GM19438 (cell line): ENCODE measurements around the gene SRI.
"Not testable (repeated sequence)": the region's sequence is repeated elsewhere in the genome, so short reads cannot be mapped to it uniquely, and the experiment has no call there.

Experiments
- ATAC-seq: cut with Tn5 transposase; IDR thresholded peaks from one replicate; pipeline ENCODE4 v1.9.1; 2021; ENCODE audit warnings: low read depth; ENCODE audit not compliant: unreplicated experiment

SRI gene, protein sequence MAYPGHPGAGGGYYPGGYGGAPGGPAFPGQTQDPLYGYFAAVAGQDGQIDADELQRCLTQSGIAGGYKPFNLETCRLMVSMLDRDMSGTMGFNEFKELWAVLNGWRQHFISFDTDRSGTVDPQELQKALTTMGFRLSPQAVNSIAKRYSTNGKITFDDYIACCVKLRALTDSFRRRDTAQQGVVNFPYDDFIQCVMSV

DNA sequence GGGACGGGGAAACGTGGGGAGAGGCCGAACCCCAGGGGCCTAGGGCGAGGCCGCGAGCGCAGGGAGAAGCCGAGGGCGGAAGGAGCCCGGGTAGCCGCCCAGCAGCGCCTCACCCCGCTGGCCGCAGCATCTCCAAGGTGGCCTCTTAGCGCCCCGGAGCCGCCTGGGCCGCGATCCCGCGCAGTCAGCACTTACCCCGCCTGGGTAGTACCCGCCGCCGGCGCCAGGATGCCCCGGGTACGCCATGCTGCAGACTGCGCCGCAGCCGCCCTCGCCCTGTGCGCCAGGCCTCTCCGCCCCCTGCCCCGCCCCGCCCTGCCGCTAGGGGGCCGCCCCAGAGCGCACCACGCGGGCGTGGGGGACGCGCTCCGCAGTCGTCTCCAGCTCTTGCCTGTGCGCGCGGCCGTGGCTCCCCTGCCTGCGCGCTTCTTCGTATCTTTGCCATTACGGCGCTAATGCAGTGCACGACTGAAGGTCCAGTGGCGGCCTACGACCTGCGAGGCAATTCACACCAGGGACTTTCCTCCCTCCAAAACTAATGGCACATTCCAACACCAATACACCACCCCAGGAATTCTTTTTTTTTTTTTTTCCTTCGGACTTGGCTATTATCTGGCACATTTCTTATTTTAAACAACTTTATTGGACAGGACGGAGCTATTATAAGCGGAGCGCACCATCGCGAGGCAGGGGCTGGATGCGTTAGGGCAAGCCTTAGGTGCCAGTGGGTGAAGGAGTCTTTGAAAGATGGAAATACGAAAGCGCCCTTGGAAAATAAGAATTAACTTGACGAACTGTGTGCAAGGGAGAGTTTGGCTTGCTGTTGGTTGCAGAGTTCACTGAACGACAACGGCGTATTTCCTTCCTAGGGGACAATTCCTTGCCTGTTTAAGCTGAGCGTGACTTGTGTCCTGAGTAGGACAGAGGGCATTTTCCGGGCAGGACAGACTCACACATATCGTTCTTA lies at the start of gene SRI:
TSS of gene SRI (minus strand) at position 258 of the 967 bp plus-strand sequence. CDS start at position 246, 12 bp downstream.
- ATAC-seq, result peak; percentile 56

DNA sequence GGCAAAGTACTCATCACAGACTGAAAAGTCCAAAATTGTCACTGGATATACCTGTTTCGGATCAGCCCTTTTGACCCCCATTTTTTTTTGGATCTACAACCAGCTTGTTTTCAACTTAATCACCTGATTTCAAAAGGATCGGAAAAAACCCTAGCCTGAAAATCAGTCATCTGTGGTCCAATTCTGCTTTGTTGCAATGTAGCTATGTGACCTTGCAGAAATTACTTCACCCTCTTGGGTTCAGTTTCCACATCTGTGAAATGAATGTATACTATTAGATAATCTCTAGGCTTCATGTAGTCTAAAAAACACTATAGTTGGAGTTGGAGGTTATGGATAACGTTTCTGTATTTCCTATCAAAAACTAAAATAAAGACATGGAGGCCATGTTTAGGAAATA lies 49.7 kb upstream of the SRI start:
- no peak for ATAC-seq

DNA sequence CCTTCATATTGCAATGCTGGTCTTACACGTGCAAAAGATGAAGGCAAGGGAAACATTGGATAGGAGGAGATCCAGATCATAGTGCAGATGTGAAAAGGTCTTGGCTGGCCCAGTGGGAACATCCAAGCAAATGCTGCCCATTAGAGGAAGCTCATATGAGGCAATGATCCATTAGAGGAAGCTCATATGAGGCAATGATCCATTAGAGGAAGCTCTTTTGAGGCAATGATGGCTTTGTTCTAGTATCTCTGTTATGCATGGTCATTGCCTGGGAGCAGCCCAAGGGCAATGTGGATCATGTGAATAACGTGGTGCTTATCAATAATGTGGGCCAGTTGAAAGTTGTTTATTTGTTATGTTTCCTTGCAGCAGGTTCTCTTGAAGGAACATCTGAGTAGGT lies 49.0 kb upstream of the SRI start:
- no peak for ATAC-seq

DNA sequence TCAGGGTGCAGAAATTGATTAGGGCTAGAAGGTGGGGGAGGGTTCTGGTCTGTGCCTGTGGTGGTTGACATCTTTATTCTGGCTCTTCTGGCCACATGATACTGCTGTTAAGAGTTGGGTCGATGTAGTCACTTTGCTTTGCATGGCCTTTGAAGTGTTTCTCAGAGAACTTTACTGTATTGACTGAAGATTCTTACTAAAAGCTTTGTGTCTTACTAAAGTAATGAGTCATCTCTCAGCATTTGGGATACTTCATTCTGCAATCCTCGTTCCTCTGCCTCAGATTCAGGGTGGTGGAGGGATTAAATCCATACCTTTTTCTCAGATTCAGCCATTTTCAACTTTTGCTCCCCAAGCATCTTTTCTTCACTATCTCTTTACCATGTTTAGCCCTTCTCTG lies 48.2 kb upstream of the SRI start:
- ATAC-seq, result no peak

DNA sequence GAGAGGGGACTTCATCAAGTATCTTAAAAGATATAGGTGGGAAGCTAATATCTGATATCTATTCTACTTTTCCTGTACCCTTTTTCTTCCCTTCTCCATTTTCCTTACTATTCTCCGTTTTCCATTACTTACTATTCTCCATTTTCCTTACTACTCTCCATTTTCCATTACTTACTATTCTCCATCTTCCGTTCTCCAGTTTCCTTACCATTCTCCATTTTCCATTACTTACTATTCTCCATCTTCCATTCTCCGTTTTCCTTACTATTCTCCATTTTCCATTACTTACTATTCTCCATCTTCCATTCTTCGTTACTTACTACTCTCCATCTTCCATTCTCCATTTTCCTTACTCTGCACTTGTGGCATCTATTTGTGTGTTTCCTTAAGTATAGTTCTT lies 47.6 kb upstream of the SRI start:
- no peak for ATAC-seq

DNA sequence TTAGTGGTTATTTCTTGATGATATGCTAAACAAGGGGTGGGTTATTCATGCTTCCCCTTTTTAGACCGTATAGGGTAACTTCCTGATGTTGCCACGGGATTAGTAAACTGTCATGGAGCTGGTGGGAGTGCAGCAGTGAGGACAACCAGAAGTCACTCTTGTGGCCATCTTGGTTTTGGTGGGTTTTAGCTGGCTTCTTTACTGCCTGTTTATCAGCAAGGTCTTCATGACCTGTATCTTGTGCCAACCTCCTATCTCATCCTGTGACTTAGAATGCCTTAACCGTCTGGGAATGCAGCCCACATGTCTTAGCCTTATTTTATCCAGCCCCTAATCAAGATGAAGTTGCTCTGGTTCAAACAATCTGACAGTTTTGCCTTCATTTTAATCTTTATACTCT lies 45.1 kb upstream of the SRI start:
- not testable (repeated sequence) for ATAC-seq

DNA sequence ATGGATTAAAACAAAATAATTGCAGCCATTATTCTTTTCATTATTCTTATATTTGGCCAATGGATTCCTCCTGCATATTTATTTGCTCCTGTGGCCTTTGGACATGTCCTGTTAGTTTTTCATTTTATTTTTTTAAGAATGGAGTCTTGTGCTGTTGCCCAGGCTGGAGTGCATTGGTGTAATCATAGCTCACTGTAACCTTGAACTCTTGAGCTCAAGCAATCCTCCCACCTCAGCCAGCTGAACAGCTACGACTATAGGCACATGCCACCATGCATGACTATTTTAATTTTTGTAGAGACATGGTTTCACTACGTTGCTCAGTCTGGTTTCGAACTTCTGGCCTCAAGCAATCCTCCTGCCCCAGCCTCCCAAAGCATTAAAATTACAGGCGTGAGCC lies 42.7 kb upstream of the SRI start:
- ATAC-seq, result no peak

DNA sequence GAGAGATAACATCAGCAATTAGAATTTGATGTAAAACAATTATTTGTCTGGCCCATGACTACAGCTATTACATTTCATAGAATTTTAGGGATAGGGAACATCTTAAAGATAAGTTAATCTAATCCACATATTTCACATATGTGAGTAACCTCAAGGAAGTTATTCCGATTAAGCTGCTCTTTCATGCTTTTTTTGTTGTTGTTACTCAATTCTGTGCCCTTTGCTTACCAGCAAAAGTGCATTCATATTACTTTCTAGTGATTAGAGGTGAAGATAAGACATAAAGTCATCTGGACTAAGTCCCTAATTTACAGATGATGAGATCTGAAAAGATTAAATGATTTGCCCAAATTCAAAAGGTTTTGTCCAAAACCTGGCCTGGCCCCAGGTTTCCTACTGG lies 40.9 kb upstream of the SRI start:
- no peak for ATAC-seq

DNA sequence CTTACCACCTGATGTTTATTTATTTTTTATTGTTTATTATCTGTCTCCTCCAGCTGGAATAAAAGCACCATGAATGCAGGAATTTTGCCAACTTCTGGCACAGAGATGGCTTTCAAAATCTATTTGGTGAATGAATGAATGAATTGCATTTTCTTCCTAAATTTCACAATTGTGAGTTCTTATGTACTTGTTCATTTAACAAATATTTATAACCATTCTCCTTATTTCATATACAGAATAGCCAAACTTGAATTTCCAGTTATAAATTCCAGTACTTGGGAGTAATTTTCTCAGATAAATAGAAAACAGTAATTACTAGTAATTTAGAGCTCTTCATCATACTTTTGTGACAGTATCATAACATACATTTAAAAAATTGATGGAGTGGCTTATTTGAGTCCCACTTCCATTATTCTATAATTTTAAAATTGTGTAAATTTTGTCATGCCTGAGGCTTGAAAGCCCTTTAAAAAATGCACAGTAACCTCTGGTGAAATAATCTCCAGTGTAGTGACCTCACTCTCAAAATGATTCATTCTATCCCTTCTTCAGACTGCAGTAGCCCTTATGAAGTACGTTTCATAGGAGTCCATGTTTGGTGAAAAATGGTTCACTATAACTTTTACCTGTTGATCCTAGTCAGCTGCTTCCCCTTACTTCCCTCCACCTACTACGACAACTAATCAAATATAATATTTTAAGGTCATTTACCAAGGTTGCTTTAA lies 40.0 kb upstream of the SRI start:
- ATAC-seq, result no peak

DNA sequence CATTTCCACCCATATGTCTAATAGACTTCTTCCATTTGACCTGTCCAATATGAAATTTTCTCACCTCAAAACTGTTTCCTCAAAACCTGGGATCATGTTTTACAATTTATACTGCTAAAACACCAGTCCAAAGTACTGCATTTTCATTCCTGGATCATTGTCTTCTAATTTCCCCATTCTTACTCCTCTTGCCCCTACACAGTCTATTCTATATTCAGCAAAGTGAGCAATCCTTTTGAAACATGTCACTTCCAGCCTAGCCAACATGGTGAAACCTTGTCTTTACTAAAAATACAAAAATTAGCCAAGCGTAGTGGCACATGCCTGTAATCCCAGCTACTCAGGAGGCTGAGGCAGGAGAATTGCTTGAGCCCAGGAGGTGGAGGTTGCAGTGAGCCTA lies 38.5 kb upstream of the SRI start:
- not testable (repeated sequence) for ATAC-seq

DNA sequence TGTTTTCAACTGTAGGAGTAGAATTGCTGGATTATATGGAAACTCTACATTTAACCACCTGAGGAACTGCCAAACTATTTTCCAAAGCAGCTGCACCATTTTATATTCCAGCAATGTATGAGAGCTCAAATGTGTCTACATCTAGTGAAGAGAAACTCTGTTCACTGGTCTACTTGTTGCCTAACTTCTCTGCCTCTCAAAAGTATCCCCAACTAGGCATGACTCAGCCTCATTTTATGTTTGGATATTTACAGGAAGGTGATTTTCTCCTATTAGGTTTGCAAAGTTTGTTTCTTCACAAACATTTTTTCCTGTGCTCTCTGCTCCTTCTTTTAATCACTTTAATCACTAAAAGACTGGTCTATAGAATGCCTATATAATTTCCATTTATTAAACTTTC lies 37.1 kb upstream of the SRI start:
- ATAC-seq, result no peak

DNA sequence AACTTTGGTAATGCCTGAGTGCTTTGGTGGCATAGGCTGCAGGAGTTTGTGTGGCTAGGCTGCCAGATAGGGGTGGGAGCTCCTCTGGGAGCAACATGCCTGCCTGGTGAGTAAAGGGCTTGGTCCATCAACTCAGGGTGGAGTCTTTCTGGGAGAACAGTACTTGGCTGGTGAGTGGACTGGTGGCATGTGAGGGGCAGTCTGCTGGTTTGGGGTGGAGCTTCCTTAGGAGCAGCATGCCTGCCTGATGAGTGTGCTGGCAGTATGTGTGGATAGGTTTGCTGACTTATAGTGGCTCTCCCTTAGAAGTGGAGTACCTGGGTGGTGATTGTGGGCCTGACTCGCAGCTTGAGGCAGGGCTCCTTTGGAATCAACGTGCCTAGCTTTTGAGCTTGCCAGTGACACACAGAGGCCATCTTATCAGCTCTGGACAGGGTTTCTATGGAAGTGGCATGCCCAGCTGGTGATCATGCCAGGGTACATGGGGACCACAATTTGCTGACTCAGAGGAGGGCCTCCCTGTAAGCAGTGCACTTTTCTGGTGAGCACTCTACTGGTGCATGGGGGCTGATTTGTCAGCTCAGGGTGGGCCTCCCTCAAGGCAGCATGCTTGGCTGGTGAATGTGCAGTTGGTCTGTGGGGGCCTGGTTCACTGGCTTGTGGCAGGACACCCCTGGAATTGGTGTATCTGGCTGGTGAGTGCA lies 35.0 kb upstream of the SRI start:
- no peak for ATAC-seq

DNA sequence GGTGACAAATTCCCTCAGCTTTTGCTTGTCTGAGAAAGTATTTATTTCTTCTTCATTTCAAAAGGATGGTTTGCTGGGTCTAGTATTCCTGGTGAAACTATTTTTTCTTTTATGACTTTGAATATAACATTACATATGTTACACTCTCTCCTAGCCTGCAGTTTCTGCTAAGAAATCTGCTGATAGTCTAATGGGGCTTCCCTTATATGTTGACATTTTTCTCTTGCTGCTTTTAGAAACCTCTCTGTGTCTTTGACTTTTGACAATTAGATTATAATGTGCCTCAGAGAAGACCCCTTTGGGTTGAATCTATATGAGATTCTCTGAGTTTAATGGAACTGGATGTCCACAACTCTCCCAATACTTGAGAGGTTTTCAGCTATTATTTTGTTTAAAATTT lies 33.8 kb upstream of the SRI start:
- ATAC-seq, result no peak

DNA sequence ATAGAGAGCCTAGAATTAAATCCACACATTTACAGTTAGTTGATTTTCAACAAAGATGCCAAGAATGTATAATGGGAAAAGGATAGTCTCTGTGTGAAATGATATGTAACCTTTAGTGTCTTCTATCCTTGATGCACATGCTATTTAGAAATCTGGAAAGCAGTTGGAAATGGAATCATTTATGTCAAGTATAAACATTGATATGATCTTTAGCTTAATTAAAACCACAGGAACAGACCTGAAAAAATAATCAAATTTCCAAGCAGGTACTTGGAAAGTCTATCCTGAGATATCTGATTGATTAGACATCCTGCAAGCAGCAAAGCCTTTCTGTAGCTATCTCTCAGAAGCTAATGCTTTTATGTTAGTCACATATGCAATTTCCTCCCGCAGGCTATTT lies 24.4 kb upstream of the SRI start:
- ATAC-seq, result no peak

DNA sequence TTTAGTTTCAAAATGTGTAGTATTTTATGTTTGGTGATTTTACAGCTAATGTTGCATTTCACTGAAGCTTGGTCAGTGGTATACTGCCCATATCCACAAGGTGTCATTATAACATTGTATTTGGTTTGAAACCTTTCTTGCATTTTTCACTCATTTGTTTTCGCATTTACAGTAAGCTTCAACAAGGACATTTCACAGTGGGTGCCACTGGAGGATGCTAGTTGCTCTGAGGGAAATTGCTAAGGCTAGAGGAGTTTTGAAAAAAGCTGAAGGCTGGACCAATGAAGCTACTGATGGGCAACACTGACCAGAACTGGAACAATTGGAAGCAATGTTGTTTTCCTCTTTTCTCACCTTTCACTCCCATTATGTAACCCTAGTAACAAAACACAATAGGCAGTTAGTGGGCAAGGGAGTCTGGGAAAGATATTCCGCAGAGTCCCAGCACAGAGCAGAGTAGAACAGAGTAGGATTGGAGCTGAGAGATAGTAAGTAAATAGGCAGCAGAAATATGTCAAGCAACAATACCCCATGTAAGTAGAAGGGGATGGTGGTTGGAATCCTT lies 23.6 kb upstream of the SRI start:
- no peak for ATAC-seq

DNA sequence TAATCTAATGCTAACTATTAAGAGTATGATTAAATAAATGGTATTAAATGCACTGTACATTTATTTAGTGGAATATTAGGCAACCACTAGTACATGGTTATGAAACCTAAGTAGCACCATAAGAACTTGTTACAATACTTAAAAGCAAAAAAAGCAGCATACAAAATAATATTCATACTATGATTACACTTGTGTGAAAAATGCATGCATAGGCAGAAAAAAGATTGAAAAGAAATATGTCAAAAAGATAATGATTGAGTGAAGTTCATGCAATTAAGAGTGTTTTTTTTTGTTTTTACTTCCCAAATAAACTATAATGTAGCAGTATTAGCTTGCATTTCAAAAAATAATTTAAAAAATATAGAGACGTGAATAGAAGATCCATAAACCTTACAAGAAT lies 20.0 kb upstream of the SRI start:
- ATAC-seq, result no peak

DNA sequence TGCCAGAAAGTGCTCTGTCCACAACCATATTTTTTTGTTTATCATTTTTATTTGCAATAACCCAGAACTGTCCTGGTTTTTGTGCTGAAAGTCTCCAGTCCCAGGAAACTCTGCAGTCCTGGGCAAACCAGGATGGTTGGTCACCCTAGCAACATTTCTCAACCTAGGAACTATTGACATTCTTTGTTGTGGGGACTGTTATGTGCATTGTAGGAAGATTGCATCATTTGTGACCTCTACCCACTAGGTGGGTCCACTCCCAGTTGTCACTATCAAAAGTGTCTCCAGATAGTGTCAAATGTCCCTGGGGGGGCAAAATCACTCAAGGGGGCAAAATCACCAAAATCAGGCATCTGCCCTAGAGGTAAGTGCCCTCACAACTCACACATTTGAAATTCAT lies 14.0 kb upstream of the SRI start:
- no peak for ATAC-seq

DNA sequence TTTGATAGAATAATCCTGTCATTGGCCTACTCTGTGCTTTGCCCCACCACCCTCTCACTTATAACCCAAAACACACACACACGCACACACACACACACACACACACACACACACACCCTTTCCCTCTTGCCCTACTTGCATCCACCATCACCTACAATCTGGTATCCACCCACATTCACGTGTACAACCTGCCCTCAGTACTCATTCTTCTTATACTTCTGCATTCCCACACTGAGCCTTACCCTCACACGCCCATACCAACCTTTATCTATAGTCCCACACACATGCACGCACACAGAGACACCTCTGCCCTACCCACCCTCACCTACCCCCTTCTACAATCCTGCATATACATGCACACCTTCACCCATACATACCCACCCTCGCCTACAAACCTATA lies 10.8 kb upstream of the SRI start:
- no peak for ATAC-seq

DNA sequence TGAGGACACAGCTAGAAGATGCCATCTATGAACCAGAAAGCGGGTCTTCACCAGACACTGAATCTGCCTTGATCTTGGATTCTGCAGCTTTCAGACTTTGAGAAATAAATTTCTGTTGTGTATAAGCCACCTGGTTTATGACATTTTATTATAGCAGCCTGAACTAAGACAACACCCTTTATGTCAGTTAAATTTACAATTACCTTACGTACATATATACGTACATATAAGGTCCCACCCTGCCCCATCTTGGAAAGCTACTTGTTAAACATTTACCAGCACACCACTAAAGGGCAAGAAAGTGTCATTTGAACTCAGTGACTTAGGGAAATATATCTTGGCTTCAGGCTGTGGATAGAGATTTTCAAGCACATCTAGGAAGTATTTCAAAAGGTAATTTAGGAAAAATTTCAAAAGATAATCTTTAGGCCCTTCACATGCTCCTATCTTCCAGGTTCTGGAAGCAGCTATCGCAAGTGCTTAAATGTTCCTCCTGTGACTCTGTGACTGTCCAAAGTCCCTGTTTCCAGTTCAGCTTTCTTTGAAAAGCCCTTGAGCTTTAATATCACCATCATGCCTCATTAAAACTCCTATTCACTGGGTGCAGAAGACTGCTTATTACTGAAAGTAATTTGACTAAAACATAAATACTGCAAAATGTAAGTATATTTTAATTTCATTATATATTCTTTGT lies 9.6 kb upstream of the SRI start:
- no peak for ATAC-seq
